ENCODE results near the gene TASL.
"Not testable (repeated sequence)": the region's sequence is repeated elsewhere in the genome, so short reads cannot be mapped to it uniquely, and the experiment has no call there.

The TASL gene

DNA sequence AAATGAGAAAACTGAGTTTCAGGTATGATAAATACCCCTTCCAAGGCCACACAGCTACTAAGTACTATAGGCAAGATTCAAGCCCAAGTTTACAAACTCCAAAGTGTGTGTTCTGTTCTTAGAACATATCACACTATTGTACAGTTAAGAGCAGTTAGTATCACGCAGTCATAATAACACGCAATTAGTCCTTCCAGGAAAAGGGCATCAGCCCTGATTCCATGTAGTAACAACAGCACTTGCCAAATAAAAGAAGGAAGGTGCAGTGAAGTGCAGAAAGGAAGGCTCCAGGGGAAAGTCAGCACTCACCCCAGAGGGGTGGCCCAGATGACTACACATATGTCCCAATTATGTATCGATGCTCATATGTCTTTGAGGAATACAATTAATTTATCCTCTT lies 4.4 kb downstream of the TASL start:
- DNase-seq, result no peak

DNA sequence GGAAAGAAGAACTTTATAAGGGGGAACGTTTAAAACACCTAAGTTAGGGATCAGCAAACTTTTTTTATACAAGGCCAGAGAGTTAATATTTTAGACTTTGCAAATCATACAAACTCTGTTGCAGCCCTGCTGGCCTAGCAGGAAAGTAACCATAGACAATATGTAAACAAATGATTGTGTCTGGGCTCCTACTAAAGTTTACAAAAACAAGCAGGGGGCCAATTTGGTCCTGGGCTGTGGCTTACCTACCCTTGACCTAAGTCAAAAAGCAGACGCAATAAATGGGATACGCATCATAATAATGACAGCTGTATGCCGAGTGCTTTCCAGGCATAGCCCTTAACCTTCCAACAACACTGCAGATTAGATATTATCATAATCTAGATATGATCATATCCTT lies 4.9 kb downstream of the TASL start:
- no peak for DNase-seq

DNA sequence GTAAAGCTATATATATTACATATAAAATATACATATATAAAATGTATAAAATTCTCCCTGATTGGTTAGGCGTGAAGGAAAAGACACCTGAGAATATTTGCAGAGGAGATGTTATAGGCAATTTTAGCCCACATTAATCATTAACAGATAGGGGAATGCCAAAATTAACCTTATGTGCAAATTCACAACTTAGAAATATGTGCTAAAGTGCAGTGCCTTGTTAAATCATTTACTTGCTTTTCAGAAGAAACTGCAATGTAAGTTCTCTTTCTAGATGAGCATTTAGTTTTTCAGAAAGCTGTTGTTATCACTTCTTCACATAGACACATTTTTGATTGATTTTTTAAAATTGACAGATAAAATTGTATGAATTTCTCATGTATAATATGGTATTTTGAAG lies 5.6 kb downstream of the TASL start:
- no peak for DNase-seq

GRCh38 chrX:30570505-30570904 lies 7.1 kb downstream of the TASL start:
- no peak for DNase-seq

GRCh38 chrX:30568136-30568535 lies 9.4 kb downstream of the TASL start:
- DNase-seq, result no peak

- not testable (repeated sequence) for DNase-seq
Observed at GRCh38 chrX:30563070-30563469, 14.5 kb downstream of the TASL start.

DNA sequence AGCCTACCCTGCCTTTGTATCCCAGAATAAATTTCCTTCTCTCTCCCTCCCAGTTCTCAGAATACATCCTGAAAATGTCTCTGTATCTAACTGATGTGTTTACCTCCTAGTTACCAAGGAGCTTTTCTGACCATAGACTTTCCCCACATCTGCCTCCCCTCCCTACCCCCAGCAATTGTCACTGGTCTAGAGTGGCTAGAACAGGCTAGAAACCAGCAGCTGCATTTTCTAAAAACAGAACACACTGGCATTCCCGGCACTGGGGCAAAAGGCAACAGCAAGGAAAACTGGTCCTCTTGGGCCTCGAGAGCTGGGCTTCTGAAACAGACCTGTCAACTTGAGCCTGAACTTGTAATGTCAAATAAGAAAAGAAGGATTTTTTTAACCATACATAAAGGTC lies 16.4 kb downstream of the TASL start:
- no peak for DNase-seq

GRCh38 chrX:30538271-30538670 lies 39.3 kb downstream of the TASL start:
- no peak for DNase-seq

DNA sequence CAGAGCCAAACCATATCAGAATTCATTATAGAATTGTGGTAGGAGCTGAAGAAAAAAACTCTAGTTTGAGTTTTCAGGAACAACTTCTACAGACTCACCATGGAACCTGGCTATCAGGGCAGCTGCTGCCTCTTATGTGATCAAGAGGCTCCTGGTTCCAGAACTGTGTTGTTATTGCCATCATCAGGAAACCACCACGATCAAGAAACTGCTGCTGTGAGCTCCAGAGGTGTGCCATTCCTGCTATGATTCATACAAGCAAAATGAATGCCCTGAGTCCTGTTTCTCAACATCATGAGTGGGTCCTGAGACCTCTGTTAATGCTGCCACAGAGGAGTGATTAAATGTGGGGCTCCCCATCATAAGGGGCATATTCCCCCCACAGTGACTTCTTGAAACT lies 43.7 kb downstream of the TASL start:
- no peak for DNase-seq

- DNase-seq, result no peak
Observed at GRCh38 chrX:30533266-30533665, 44.3 kb downstream of the TASL start.

GRCh38 chrX:30530606-30531005 lies 47.0 kb downstream of the TASL start:
- no peak for DNase-seq

DNA sequence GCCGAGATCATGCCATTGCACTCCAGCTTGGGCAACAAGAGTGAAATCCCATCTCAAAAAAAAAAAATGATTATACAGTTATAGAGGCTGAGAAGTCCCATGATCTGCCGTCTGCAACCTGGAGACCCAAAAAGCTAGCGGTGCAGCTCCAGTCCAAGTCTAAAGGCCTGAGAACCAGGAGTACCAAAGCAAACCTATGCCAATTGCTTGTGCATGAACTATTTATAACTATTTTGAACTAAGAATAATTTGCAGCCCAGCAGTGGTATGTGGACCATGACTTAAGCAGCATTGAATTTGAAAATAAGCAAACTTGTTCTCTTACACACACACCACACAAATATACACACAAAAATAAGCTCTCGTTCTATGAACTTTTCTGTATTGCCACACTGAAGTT lies 51.8 kb downstream of the TASL start:
- DNase-seq, result no peak

- no peak for DNase-seq
Observed at GRCh38 chrX:30521440-30522182, 56.0 kb downstream of the TASL start.

- no peak for DNase-seq
Observed at GRCh38 chrX:30513284-30513683, 64.3 kb downstream of the TASL start.
